GM18507 (cell line): ENCODE measurements around the gene GNAI1.

ENCODE experiments used
- DNase-seq: peaks from one replicate; pipeline ENCODE4 v3.0.0; 2011; ENCODE audit warnings: low read depth; ENCODE audit not compliant: insufficient read length; ENCODE audit errors: extremely low spot score
- FAIRE-seq: peaks from 2 replicates; lab custom pipeline; 2011; peaks lifted over from hg19 to GRCh38; lab: Jason Lieb, UNC

The GNAI1 gene

GRCh38 chr7:80275192-80275605 is 140.6 kb downstream of the GNAI1 start:
- no peak for DNase-seq
- FAIRE-seq: no peak
